ENCODE results near the gene HARBI1. TPM values are rescaled to one million over a fixed set of nuclear protein-coding genes. Genes with fewer than 3 reads are reported as not detected.
A peak's percentile ranks its signal among the peaks of the same experiment; 100 is the strongest.

HARBI1 gene
- total RNA-seq, 1 experiment from 2014 or later: 6.3 TPM

DNA sequence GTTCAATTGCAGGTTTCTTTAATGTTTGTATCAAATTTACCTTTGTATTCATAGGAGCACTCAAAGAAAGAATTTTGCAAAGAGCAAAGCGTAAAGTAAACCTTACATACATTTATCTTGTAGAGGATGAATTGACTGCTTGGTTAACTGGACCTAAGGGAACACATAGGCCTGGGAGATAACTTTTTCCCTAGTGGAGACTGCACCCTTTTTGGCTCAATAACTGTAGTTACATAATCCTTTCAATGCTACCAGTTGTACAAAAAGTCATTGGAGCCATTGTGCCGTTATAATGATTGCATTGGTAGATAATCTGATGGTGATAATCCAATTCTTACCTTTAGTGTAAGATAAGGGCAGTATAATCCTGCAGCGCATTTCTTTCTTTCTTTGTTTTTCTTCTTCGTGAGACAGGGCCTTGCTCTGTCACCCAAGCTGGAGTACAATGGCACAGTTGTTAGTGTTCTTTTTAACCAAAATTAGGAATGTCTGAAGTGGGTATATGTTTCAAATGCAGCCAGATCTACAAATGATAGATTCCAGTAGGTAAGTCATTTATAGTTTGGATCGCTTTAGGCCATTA, 18.6 kb upstream of the HARBI1 start:
- Histone ChIP-seq H3K4me1 (ENCODE audit: insufficient read depth, low read length) (no peaks in the 10 kb centered on the region), H2BK20ac (ENCODE audit: low read depth, low read length, poor library complexity, severe bottlenecking) (no peak overlapping the region), H3K23ac (ENCODE audit: insufficient read length, low read depth, low read length) (no peak overlapping the region), H3K4ac (ENCODE audit: low read depth, low read length) (no peak overlapping the region), H3K56ac (ENCODE audit: insufficient read length, low read depth, low read length) (no peak overlapping the region), H3K23me2 (ENCODE audit: insufficient read length, low read depth, low read length, poor library complexity, severe bottlenecking) (no peaks in the 10 kb centered on the region), H3K4me2 (ENCODE audit: insufficient read depth, insufficient read length, low read length) (no peak overlapping the region), H3K9me3 (ENCODE audit: control insufficient read depth, low read depth, low read length) (no peaks in the 10 kb centered on the region), H4K20me1 (ENCODE audit: control insufficient read depth, insufficient read depth, insufficient read length) (no peaks in the 10 kb centered on the region), H3K18ac (ENCODE audit: insufficient read length, low read depth, low read length) (no peak overlapping the region), H3K9ac (ENCODE audit: extremely low read depth, insufficient read length, low read length) (no peak overlapping the region), H4K8ac (replicated peaks; ENCODE audit: insufficient read length, low read depth, low read length) (no peak overlapping the region), H3K14ac (ENCODE audit: insufficient read depth, low read length) (no peak overlapping the region), H2BK12ac (ENCODE audit: insufficient read length, low read depth, low read length) (no peak overlapping the region), H3T11ph (ENCODE audit: low read length) (no peak overlapping the region), H3K79me2 (ENCODE audit: insufficient read depth, low read length) (no peaks in the 10 kb centered on the region), H2AK5ac (ENCODE audit: insufficient read length, low read length) (no peak overlapping the region), H3K27me3 (ENCODE audit: insufficient read depth, low read length) (no peaks in the 10 kb centered on the region), H2BK15ac (ENCODE audit: low read depth, low read length) (no peak overlapping the region), H2BK120ac (ENCODE audit: low read depth, low read length, poor library complexity, severe bottlenecking) (no peak overlapping the region), H4K5ac (ENCODE audit: insufficient read length, low read depth, low read length) (no peak overlapping the region), H2AFZ (ENCODE audit: low read length) (no peak overlapping the region), H2BK5ac (ENCODE audit: insufficient read length, low read length) (no peak overlapping the region), H4K91ac (ENCODE audit: insufficient read length, low read depth, low read length) (no peak overlapping the region), H3K27ac (ENCODE audit: insufficient read length, low read depth, low read length) (no peak overlapping the region), H3K79me1 (ENCODE audit: insufficient read depth, low read depth, low read length, poor library complexity, severe bottlenecking) (no peaks in the 10 kb centered on the region)
- no peak for TF ChIP-seq CTCF (conservative IDR thresholded peaks at IDR 0.05)
- no peak overlapping the region for H3K4me3 Mint-ChIP-seq
- no peaks in the 10 kb centered on the region for H3K4me1 Mint-ChIP-seq
- H3K27ac Mint-ChIP-seq: 0 out of 7 replicates have a peak overlapping the region, but pooled peaks of 1 of the 3 experiments have one; percentile 32
- no CpG with 5 or more reads among the region's 5 CpGs for WGBS (ENCODE audit: extremely low coverage, insufficient read length, low lambda C conversion rate)
- no peaks in the 10 kb centered on the region for H3K27me3 Mint-ChIP-seq (ENCODE audit: low read depth)
- DNase-seq: no peak
- no peaks in the 10 kb centered on the region for H3K9me3 Mint-ChIP-seq
- H3K36me3 Mint-ChIP-seq (ENCODE audit: insufficient read depth in 1 of 3, low read depth in 3 of 3): peaks cover 4 to 25% (median 24%) of the 10 kb centered on the region in 3 experiments; a peak in 6 of 7 replicates
